Esophagus mucosa (tissue), 1 donor: ENCODE results near the gene LSS. TPM values are rescaled to one million over a fixed set of nuclear protein-coding genes. Genes with fewer than 3 reads are reported as not detected.
"Not testable (repeated sequence)": the region's sequence is repeated elsewhere in the genome, so short reads cannot be mapped to it uniquely, and the experiment has no call there.

Experiments used
- ATAC-seq: fragments of 200-7000 bp; cut with Tn5 transposase; one replicate; pipeline ENCODE4 v1.9.1; 2020
- total RNA-seq: library from RNA; stranded (reverse); gene quantifications from one replicate; pipeline ENCODE4 v1.2.4, GENCODE V29; 2023
- donor health status: DM: yes; HTN: yes; CAD: no.

LSS gene
- total RNA-seq, 1 donor from 2014 or later: 92.6 TPM

DNA sequence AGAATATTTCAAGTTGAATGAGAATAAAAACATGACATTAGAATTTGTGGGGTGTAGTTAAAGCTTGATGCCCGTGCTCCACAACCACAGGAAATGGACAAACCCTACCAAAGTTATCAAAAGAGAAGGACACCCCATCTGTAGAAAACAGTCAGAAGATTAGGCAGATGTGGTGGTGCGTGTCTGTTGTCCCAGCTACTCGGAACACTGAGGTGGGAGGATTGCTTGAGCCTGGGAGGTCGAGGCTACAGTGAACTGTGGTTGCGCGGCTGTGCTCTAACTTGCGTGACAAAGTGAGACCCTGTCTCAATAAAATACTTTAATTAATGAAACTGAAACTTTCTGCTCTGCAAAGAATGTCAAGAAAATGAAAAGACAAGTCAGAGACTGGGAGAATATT is 42.9 kb downstream of the LSS start:
- no peak for ATAC-seq

DNA sequence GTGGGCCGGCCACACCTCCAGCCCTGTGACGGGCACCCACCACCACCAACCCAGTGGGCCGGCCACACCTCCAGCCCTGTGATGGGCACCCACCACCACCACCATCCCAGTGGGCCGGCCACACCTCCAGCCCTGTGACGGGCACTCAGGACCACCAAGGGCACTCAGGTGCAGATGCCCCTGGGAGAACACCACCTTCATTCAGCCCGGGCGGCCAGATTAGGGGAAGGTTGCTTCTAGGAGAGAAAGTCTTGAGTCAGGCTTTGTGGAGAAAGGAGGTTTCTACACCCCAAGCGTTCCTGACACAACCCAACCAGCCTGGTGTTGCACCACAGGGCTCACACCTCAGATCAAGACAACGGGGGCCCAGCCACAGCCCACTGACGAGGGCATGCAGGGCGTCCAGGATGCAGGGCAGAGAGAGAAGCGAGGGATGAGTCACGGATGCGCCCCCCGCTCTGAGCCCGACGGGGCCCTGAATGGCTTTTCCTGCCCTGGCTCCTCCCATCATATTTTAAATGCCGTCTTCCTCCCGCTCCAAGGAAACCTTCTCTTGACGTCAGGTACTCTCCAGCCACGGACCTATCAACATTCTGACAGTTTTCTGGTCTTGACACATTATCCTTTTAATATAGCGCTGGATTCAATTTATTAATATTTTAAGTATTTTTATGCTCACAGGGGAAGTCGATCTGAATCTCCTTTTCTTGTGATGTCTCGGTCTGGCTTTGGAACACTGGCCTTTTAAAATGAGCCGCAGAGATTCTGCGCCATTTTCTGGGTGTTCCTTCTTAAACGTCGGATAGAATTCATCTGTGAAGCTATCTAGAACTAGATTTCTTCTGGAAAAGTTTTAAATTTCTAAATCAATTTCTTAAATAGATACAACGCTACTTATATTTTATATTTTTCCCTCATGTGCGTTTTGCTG is 43.7 kb downstream of the LSS start:
- peak; percentile 58 for ATAC-seq

GRCh38 chr21:46183910-46184624 is 44.5 kb downstream of the LSS start, which contains the start of gene SPATC1L:
SPATC1L (minus strand) TSS chr21:46184459; CDS start chr21:46182816, 1,643 bp downstream.
- ATAC-seq: peak; percentile 66

GRCh38 chr21:46183337-46183909 is 45.2 kb downstream of the LSS start:
- ATAC-seq: not testable (repeated sequence)

GRCh38 chr21:46182548-46183336 is 45.8 kb downstream of the LSS start:
- peak; percentile 4 for ATAC-seq

GRCh38 chr21:46181953-46182547 is 46.5 kb downstream of the LSS start:
- no peak for ATAC-seq

- ATAC-seq: no peak
Measured at GRCh38 chr21:46181436-46181835, 47.1 kb downstream of the LSS start.

DNA sequence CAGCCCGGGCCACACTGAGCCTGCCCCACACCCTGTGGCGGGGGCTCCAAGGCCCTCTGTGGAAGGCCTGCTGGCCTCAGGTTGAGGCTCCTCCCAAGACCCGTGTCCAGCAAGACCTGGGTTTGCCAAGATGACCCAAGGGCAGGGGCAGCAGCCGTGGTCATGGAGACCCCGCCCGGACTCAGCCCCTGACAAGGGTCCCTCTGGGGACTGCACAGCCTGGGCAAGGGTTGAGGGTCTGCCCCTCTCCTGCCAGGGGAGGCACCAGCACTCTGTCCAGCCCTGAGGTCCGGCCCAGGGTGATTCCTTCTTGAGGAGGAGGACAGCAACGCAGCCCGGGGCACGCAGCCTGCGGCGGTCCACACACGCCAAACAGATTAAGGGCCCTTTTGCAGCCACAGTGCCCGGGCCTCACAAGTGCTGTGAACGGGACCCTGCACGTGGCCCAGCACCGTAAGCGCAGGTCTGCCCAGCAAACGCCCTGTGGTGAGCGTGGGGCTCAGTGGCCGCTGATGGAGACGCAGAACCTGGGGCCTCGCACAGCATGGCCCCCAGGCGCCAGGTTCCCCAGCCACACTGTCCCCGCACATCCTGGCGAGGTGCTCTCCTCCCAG is 47.7 kb downstream of the LSS start:
- ATAC-seq: no peak

- ATAC-seq: no peak
Measured at GRCh38 chr21:46180079-46180722, 48.4 kb downstream of the LSS start.

GRCh38 chr21:46179708-46180078 is 48.9 kb downstream of the LSS start:
- no peak for ATAC-seq

GRCh38 chr21:46178961-46179360 is 49.6 kb downstream of the LSS start:
- no peak for ATAC-seq

- not testable (repeated sequence) for ATAC-seq
Measured at GRCh38 chr21:46176443-46177129, 52.0 kb downstream of the LSS start.

DNA sequence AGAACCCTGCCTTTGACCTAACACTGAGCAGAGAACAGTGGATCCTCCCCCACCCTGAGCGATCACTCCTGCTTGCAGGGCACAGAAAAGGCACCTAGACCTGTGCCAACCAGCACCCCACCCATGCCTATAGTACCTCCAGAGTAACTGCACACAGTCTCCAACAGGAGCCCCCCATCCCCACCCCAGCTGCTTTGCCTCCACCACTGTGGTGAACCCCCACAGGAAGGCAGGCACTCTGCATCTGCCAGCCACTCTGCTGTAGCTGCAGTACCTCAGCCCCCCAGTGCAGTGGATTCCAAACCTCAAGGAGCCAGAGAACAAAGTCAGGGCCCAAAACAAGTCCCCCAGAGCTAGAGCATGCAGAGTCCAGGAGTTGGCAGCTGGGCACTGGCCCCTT is 55.0 kb downstream of the LSS start:
- peak; percentile 36 for ATAC-seq

DNA sequence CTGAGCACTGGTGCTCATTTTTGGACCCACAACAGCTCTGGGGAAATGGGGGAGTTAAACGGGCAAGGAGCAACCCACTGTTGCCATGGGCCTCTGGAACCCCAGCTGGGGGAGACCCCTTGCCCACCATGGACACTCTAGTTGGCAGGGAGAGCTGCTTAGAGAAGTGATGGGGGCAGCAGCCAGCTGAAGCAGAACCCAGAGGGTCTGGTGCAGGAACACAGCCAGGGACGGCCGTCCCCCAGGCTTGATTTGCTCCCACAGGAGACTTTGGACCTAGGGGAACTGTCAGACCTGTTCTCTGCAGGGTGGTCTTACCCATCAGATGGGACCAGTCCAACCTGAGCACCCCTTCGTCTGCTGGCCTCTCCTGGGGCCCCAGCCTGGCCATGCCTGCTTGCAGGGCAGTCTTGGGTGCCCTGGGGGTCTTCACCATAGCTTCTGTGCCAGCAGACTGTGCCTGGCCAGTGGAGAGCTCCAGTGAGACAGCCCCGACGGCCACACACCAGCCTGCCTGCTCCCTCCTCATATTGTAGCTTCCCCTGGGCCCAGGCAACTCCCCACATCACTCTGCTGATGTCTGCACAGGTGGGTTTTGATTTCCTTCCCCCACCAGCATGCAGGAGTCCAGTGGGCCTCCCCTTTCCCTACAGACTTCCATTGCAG is 55.6 kb downstream of the LSS start:
- ATAC-seq: peak; percentile 22

DNA sequence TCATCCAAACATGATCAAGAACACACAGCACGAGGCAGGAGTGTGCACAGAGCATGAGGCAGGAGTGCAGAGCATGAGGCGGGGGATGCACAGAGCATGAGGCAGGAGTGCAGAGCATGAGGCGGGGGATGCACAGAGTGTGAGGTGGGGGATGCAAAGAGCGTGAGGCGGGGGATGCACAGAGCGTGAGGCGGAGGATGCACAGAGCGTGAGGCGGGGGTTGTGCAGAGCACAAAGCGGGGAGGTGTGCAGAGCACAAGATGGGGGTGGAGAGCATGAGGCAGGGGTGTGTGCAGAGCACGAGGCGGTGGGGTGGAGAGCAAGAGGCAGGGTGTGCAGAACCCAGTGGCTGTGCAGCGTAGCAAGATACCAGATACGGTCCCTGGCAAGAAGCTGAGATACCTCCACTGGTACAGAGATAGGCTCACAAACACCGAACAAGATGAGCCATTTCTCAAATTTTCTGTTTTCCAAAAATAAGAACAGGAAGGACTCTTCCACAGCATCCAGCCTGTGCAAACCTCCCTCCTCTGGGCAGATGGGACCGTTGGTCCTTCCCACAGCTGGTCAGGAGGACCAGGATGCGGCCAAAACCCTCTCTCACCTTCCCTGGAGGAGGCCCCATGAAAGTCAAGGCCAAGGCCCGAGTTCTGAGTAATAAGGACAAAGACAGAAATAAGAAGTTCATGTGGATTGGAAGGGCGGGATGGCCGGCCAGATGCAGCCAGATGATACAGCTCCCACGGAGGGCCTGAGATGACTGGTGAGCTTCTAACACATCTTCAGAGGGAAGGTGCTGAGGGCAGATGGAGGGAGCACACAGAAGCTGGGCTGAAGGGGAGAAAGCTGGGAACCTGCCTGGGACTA is 56.3 kb downstream of the LSS start:
- no peak for ATAC-seq

DNA sequence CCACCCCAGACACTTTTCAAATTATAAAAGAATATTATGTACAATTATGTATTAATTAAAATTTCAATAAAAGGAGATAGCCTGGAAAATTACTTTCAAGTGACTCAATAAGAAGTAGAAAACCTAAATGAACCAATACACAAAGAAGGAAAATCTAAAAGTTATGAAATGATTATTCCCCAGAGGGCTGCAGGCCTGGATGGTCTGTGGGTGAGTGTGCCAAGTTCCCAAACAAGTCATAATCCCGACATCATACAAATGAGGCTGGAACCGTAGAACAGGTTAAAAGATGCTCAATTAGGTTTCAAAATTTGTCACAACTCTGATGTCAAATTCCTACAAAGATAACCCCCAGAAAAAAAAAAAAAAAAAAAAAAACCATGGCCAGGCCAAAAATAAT is 57.0 kb downstream of the LSS start:
- ATAC-seq: no peak

- not testable (repeated sequence) for ATAC-seq
Measured at GRCh38 chr21:46170436-46171193, 58.0 kb downstream of the LSS start.
